Osteoblast (primary cell): ENCODE results near the gene MGST2. TPM values are rescaled to one million over a fixed set of nuclear protein-coding genes. Genes with fewer than 3 reads are reported as not detected.

Source experiments
- DNase-seq: peaks from one replicate; pipeline ENCODE4 v3.0.0; 2011; ENCODE audit warnings: low spot score, mixed read lengths; ENCODE audit not compliant: insufficient read length; ENCODE audit errors: missing footprints
- H2AFZ ChIP-seq: 2 replicates; pipeline ENCODE4 v1.6.0; 2011; ENCODE audit warnings: mild to moderate bottlenecking, low read length
- H3K27ac ChIP-seq: 2 replicates; pipeline ENCODE4 v1.5.1; 2011; ENCODE audit warnings: mild to moderate bottlenecking, low read depth, low read length, moderate library complexity
- H3K27me3 ChIP-seq: 2 replicates; pipeline ENCODE4 v1.6.0; 2012; ENCODE audit warnings: mild to moderate bottlenecking, control low read depth, inconsistent platforms, low read length, moderate library complexity; ENCODE audit not compliant: insufficient read depth
- H3K36me3 ChIP-seq: 2 replicates; pipeline ENCODE4 v1.5.1; 2011; ENCODE audit warnings: mild to moderate bottlenecking, low read length, control low read depth, moderate library complexity; ENCODE audit not compliant: insufficient read depth
- H3K4me1 ChIP-seq: 2 replicates; pipeline ENCODE4 v1.5.1; 2011; ENCODE audit warnings: mild to moderate bottlenecking, low read length, control low read depth, moderate library complexity; ENCODE audit not compliant: insufficient read depth
- H3K4me2 ChIP-seq: 2 replicates; pipeline ENCODE4 v1.6.0; 2011; ENCODE audit warnings: mild to moderate bottlenecking, low read length; ENCODE audit not compliant: insufficient read depth
- H3K4me3 ChIP-seq: fragments of 200-600 bp; sonication (generic); 3 replicates; pipeline ENCODE4 v1.5.1; 2012; ENCODE audit warnings: mild to moderate bottlenecking, low read length, inconsistent platforms; ENCODE audit not compliant: insufficient read depth
- H3K79me2 ChIP-seq: 2 replicates; pipeline ENCODE4 v1.6.0; 2012; ENCODE audit warnings: mild to moderate bottlenecking, low read length, control low read depth, inconsistent platforms; ENCODE audit not compliant: insufficient read depth
- H3K9me3 ChIP-seq: 2 replicates; pipeline ENCODE4 v1.5.1; 2011; ENCODE audit warnings: low read depth, low read length, control low read depth
- H4K20me1 ChIP-seq: 2 replicates; pipeline ENCODE4 v1.6.0; 2012; ENCODE audit warnings: mild to moderate bottlenecking, low read length, control low read depth; ENCODE audit not compliant: insufficient read depth
- CTCF ChIP-seq: IDR thresholded peaks from 2 replicates; pipeline ENCODE4 v1.5.1; 2011; ENCODE audit warnings: mild to moderate bottlenecking, low read depth, low read length, moderate library complexity; ENCODE audit errors: extremely low read depth
- total RNA-seq: library from RNA; depleted of rRNA; stranded (reverse); fragments of >200 nt; gene quantifications from 2 replicates; pipeline ENCODE4 v1.2.3, GENCODE V29; 2012

MGST2 gene
- total RNA-seq, 1 donor = 6.2 TPM

GRCh38 chr4:139709660-139710059, 44.0 kb downstream of the MGST2 start:
- TF ChIP-seq CTCF = no peak
- H3K9me3 ChIP-seq = no peaks in the 10 kb centered on the region
- no peaks in the 10 kb centered on the region for H3K36me3 ChIP-seq
- H3K27ac ChIP-seq = no peak overlapping the region
- no peak overlapping the region for H2AFZ ChIP-seq
- H3K79me2 ChIP-seq = no peaks in the 10 kb centered on the region
- DNase-seq = no peak
- no peak overlapping the region for H3K4me3 ChIP-seq
- no peaks in the 10 kb centered on the region for H4K20me1 ChIP-seq
- H3K4me2 ChIP-seq = no peak overlapping the region
- H3K4me1 ChIP-seq = no peaks in the 10 kb centered on the region
- H3K27me3 ChIP-seq = no peaks in the 10 kb centered on the region

GRCh38 chr4:139710073-139710472, 44.5 kb downstream of the MGST2 start:
- H3K4me3 ChIP-seq = no peak overlapping the region
- H3K9me3 ChIP-seq = no peaks in the 10 kb centered on the region
- no peaks in the 10 kb centered on the region for H3K4me1 ChIP-seq
- H3K27ac ChIP-seq = no peak overlapping the region
- no peaks in the 10 kb centered on the region for H4K20me1 ChIP-seq
- H2AFZ ChIP-seq = no peak overlapping the region
- H3K79me2 ChIP-seq = no peaks in the 10 kb centered on the region
- H3K27me3 ChIP-seq = no peaks in the 10 kb centered on the region
- TF ChIP-seq CTCF = no peak
- DNase-seq = no peak
- no peak overlapping the region for H3K4me2 ChIP-seq
- H3K36me3 ChIP-seq = no peaks in the 10 kb centered on the region

- Histone ChIP-seq H3K27ac (no peak overlapping the region), H3K36me3 (no peaks in the 10 kb centered on the region), H3K79me2 (no peaks in the 10 kb centered on the region), H3K9me3 (no peaks in the 10 kb centered on the region), H3K4me1 (no peaks in the 10 kb centered on the region), H3K4me3 (no peak overlapping the region), H4K20me1 (no peaks in the 10 kb centered on the region), H3K27me3 (no peaks in the 10 kb centered on the region), H3K4me2 (no peak overlapping the region), H2AFZ (no peak overlapping the region)
- no peak for DNase-seq
- no peak for TF ChIP-seq CTCF
Measured at GRCh38 chr4:139711461-139711860, 45.8 kb downstream of the MGST2 start.

- H3K9me3 ChIP-seq = no peaks in the 10 kb centered on the region
- H2AFZ ChIP-seq = no peak overlapping the region
- H4K20me1 ChIP-seq = no peaks in the 10 kb centered on the region
- TF ChIP-seq CTCF = no peak
- DNase-seq = no peak
- H3K36me3 ChIP-seq = no peaks in the 10 kb centered on the region
- H3K27ac ChIP-seq = no peak overlapping the region
- H3K4me2 ChIP-seq = no peak overlapping the region
- H3K27me3 ChIP-seq = no peaks in the 10 kb centered on the region
- H3K4me1 ChIP-seq = no peaks in the 10 kb centered on the region
- H3K4me3 ChIP-seq = no peak overlapping the region
- no peaks in the 10 kb centered on the region for H3K79me2 ChIP-seq
Measured at GRCh38 chr4:139712882-139713281, 47.3 kb downstream of the MGST2 start.
